Suppressor macrophage treated with lipopolysaccharide for 4 hours (primary cell): Measurements from ENCODE around the gene FHIT.

ENCODE experiments used
- DNase-seq: peaks from one replicate; pipeline ENCODE4 v3.0.0-alpha.2; 2020

FHIT gene

GRCh38 chr3:60309539-60310268 is 941.5 kb downstream of the FHIT start:
- no peak for DNase-seq

- no peak for DNase-seq
These were observed 942.4 kb downstream of the FHIT start for GRCh38 chr3:60308808-60309207.

GRCh38 chr3:60307562-60308199 is 943.6 kb downstream of the FHIT start:
- no peak for DNase-seq

GRCh38 chr3:60304112-60304511 is 947.1 kb downstream of the FHIT start:
- no peak for DNase-seq

- no peak for DNase-seq
These were observed 948.1 kb downstream of the FHIT start for GRCh38 chr3:60303160-60303559.

- DNase-seq, result no peak
These were observed 950.1 kb downstream of the FHIT start for GRCh38 chr3:60301142-60301541.

- no peak for DNase-seq
These were observed 953.1 kb downstream of the FHIT start for GRCh38 chr3:60298141-60298540.

GRCh38 chr3:60294181-60294580 is 957.1 kb downstream of the FHIT start:
- DNase-seq, result no peak

- no peak for DNase-seq
These were observed 960.1 kb downstream of the FHIT start for GRCh38 chr3:60291115-60291514.

- DNase-seq, result no peak
These were observed 961.1 kb downstream of the FHIT start for GRCh38 chr3:60290122-60290492.

- no peak for DNase-seq
These were observed 961.7 kb downstream of the FHIT start for GRCh38 chr3:60289341-60290121.

- DNase-seq, result no peak
These were observed 968.4 kb downstream of the FHIT start for GRCh38 chr3:60282866-60283265.

- DNase-seq, result no peak
These were observed 969.3 kb downstream of the FHIT start for GRCh38 chr3:60281970-60282369.

- no peak for DNase-seq
These were observed 973.9 kb downstream of the FHIT start for GRCh38 chr3:60277361-60277800.

GRCh38 chr3:60276615-60277014 is 974.6 kb downstream of the FHIT start:
- DNase-seq, result no peak

GRCh38 chr3:60274646-60275045 is 976.6 kb downstream of the FHIT start:
- DNase-seq, result no peak

- no peak for DNase-seq
These were observed 977.2 kb downstream of the FHIT start for GRCh38 chr3:60274098-60274497.

GRCh38 chr3:60269829-60270266 is 981.4 kb downstream of the FHIT start:
- no peak for DNase-seq

- DNase-seq, result no peak
These were observed 981.9 kb downstream of the FHIT start for GRCh38 chr3:60269377-60269776.

GRCh38 chr3:60268123-60268522 is 983.1 kb downstream of the FHIT start:
- no peak for DNase-seq

GRCh38 chr3:60266444-60266843 is 984.8 kb downstream of the FHIT start:
- no peak for DNase-seq

- DNase-seq, result no peak
These were observed 988.1 kb downstream of the FHIT start for GRCh38 chr3:60263191-60263590.

- DNase-seq, result no peak
These were observed 988.7 kb downstream of the FHIT start for GRCh38 chr3:60262546-60262945.

GRCh38 chr3:60260546-60260945 is 990.7 kb downstream of the FHIT start:
- DNase-seq, result no peak
